GM18951 (cell line): Measurements from ENCODE around the gene ZNF697.

Experiments
- POLR2A ChIP-seq: IDR thresholded peaks from 4 replicates; pipeline ENCODE4 v1.6.1; 2011; ENCODE audit warnings: mild to moderate bottlenecking; ENCODE audit not compliant: insufficient read length, insufficient read depth; ENCODE audit errors: extremely low read depth
- in situ Hi-C: fragments of 300-500 bp; cut with MboI; formaldehyde crosslinking; loops from one replicate; pipeline ENCODE4 v1.12.0; 2022; ENCODE audit warnings: low sequenced_read_pairs, mixed read lengths, inconsistent platforms; ENCODE audit not compliant: unreplicated experiment

The ZNF697 gene

GRCh38 chr1:119632841-119633240 is 15.2 kb downstream of the ZNF697 start:
- in situ Hi-C loops, result no loop called here
- no peak for TF ChIP-seq POLR2A

GRCh38 chr1:119632103-119632490 is 16.0 kb downstream of the ZNF697 start:
- in situ Hi-C loops, result no loop called here
- no peak for TF ChIP-seq POLR2A

- TF ChIP-seq POLR2A, result no peak
- in situ Hi-C loops, result no loop called here
Measured at GRCh38 chr1:119631433-119632102, 16.5 kb downstream of the ZNF697 start.

GRCh38 chr1:119631086-119631432 is 17.0 kb downstream of the ZNF697 start:
- in situ Hi-C loops, result no loop called here
- no peak for TF ChIP-seq POLR2A

- in situ Hi-C loops, result no loop called here
- TF ChIP-seq POLR2A, result no peak
Measured at GRCh38 chr1:119626841-119627240, 21.2 kb downstream of the ZNF697 start.

- in situ Hi-C loops, result no loop called here
- TF ChIP-seq POLR2A, result no peak
Measured at GRCh38 chr1:119626011-119626545, 22.0 kb downstream of the ZNF697 start.

GRCh38 chr1:119623678-119624077 is 24.4 kb downstream of the ZNF697 start:
- in situ Hi-C loops, result no loop called here
- no peak for TF ChIP-seq POLR2A

GRCh38 chr1:119623193-119623515 is 24.9 kb downstream of the ZNF697 start:
- in situ Hi-C loops, result no loop called here
- TF ChIP-seq POLR2A, result no peak

- in situ Hi-C loops, result no loop called here
- no peak for TF ChIP-seq POLR2A
Measured at GRCh38 chr1:119622311-119623192, 25.5 kb downstream of the ZNF697 start.

GRCh38 chr1:119621705-119622104 is 26.4 kb downstream of the ZNF697 start:
- in situ Hi-C loops, result no loop called here
- no peak for TF ChIP-seq POLR2A

- in situ Hi-C loops, result loop anchor here (5.0 kb wide), 1 partner anchor 34 kb away; no protein-coding TSS in a partner anchor
- TF ChIP-seq POLR2A, result no peak
Measured at GRCh38 chr1:119617751-119618691, 30.0 kb downstream of the ZNF697 start.

- in situ Hi-C loops, result loop anchor here (5.0 kb wide), 1 partner anchor 36 kb away; no protein-coding TSS in a partner anchor
Measured at GRCh38 chr1:119616748-119617147, 31.3 kb downstream of the ZNF697 start.

- in situ Hi-C loops, result loop anchor here (5.0 kb wide), 1 partner anchor 37 kb away; no protein-coding TSS in a partner anchor
Measured at GRCh38 chr1:119615100-119615499, 33.0 kb downstream of the ZNF697 start.
